Rectal smooth muscle tissue (tissue), 1 donor: ENCODE measurements around the gene EFNA3.

Source experiments
- H3K27ac ChIP-seq: one replicate; pipeline ENCODE4 v1.7.0; 2013; ENCODE audit warnings: low read depth, low read length, inconsistent platforms
- H3K27me3 ChIP-seq: one replicate; pipeline ENCODE4 v1.7.0; 2013; ENCODE audit warnings: low read length; ENCODE audit not compliant: control insufficient read depth, insufficient read depth
- H3K36me3 ChIP-seq: one replicate; pipeline ENCODE4 v1.7.0; 2013; ENCODE audit warnings: low read length; ENCODE audit not compliant: control insufficient read depth, insufficient read depth
- H3K4me1 ChIP-seq: one replicate; pipeline ENCODE4 v1.7.0; 2013; ENCODE audit warnings: low read length; ENCODE audit not compliant: control insufficient read depth, insufficient read depth
- H3K4me3 ChIP-seq: one replicate; pipeline ENCODE4 v1.7.0; 2013; ENCODE audit warnings: low read length
- H3K9ac ChIP-seq: one replicate; pipeline ENCODE4 v1.7.0; 2013; ENCODE audit warnings: low read length

Gene EFNA3

DNA sequence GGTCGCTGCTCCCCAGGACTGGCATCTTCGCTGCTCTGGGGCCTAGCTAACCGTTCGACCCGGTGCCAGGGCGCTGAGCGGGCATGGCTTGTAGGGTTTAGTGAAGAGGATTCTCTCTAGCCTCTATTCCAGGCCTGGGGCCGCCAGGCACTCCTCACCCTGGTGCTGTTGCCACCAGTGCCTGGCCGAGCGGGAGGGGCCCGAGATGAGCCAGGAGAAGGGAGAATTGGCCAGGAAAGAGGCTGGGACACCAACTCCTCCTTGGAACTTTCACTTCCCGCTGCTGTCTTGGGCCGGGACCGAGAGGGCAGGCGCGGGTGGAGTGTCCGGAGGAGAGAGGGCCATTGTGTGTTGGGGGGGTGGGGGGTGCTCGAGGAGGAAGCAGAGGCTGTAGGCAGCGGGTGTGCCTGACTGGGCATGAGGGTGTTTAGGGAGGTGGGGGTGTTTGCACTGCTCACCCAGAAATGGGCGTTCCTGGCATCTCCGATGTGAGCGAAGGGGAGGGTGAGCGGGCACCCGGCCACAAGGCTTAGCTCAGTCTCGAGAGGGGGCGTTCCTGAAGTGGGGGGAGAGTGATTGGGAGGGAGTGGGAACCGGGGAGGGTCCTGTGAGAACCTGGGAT lies 26.7 kb upstream of the EFNA3 start:
- no peaks in the 10 kb centered on the region for H3K27me3 ChIP-seq
- H3K4me3 ChIP-seq: peak overlapping the region; percentile 77
- H3K36me3 ChIP-seq: peaks cover 8% of the 10 kb centered on the region
- peak overlapping the region; percentile 54 for H3K9ac ChIP-seq
- peaks cover 4% of the 10 kb centered on the region for H3K4me1 ChIP-seq
- H3K27ac ChIP-seq: peak overlapping the region; percentile 85

DNA sequence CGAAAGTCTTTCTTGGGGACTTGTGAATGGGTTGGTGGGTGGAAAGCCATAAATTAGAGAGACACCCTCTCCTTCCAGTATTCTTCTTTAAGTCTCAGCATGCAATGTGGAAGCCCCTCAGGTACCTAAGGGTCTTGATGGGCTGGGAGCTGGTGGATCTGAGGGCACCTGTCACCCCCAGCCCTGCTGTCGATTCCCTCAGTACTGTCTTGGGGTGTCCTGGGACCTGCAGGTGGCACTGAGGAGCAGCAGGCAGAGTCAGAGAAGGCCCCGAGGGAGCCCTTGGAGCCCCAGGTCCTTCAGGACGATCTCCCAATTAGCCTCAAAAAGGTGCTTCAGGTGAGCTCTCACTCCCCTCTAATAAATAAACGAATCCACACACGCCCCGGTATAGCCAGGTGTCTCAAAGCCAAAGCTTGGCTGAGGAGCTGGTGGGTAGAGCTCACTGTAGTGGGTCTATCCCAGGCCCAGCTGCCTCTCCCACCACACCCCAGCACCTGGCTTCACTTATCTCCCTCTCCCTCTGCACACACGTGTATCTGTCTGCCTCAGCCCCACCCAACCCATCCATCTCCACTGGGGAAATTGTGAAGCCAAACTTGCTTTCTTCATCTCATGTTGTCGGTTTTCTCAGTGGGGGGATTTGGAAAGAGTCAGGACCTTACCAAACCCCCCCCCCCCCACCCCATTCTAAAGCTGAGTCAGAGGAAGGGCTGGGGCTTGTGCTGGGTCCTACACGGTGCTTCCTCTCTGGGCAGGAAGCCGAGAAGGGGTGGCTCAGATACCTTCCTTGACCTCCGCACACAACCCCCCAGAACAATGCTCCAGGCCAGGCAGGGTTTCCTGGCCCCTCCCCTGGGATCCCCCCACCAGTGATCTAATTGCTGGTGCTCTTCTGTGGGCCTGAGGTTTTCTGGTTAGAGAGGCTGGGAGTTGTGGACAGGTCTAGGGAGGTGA lies 25.9 kb upstream of the EFNA3 start:
- Histone ChIP-seq H3K27ac (peak overlapping the region; percentile 85), H3K4me1 (peaks cover 4% of the 10 kb centered on the region), H3K4me3 (peak overlapping the region; percentile 77), H3K9ac (no peak overlapping the region), H3K36me3 (peaks cover 13% of the 10 kb centered on the region), H3K27me3 (no peaks in the 10 kb centered on the region)

DNA sequence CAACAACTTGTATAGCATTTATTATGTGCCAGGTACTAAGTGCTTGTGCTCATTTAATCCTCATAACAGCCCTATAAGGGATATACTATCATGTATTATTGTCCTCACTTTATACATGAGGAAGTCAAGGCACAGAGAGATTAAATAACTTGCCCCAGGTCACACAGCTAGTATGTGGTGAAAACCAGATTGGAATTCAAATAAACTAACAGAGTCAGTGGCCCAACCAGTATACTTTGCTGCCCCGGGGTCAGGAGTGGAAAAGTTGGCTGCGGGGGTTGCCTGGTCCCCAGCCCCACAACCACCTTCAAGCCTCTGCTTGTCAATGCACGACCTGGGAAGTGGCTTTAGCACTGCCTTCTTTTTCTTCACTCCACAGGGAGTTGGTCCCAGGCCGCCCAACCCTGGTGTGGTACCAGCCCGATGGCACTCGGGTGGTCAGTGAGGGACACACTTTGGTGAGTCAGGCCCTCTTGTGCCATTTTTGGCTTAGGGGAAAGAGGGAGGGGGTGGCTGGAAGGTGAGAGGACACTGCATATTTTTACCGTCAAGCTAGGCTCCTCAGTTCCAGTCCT lies 25.0 kb upstream of the EFNA3 start:
- H3K4me3 ChIP-seq: no peak overlapping the region
- no peak overlapping the region for H3K9ac ChIP-seq
- peaks cover 4% of the 10 kb centered on the region for H3K4me1 ChIP-seq
- H3K27ac ChIP-seq: no peak overlapping the region
- peaks cover 13% of the 10 kb centered on the region for H3K36me3 ChIP-seq
- no peaks in the 10 kb centered on the region for H3K27me3 ChIP-seq

DNA sequence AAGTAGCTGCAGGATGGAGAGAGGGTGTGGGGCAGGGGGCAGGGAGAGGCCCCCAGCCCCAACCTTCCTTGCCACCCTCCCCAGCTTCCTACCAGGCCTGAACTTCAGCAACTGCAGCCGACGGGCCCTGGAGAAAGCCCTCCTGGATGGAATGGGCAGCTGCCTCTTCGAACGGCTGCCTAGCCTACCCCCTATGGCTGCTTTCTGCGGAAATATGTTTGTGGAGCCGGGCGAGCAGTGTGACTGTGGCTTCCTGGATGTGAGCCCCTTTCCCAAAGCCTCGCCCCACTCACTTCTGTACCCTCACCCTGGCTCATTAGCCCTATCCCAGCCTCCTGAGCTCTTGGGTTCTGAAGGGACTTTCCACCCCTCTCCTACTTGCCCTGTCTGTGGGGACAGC lies 21.5 kb upstream of the EFNA3 start:
- H3K27me3 ChIP-seq: no peaks in the 10 kb centered on the region
- H3K27ac ChIP-seq: no peak overlapping the region
- peaks cover 16% of the 10 kb centered on the region for H3K36me3 ChIP-seq
- H3K4me1 ChIP-seq: peaks cover 2% of the 10 kb centered on the region
- no peak overlapping the region for H3K4me3 ChIP-seq
- H3K9ac ChIP-seq: no peak overlapping the region

DNA sequence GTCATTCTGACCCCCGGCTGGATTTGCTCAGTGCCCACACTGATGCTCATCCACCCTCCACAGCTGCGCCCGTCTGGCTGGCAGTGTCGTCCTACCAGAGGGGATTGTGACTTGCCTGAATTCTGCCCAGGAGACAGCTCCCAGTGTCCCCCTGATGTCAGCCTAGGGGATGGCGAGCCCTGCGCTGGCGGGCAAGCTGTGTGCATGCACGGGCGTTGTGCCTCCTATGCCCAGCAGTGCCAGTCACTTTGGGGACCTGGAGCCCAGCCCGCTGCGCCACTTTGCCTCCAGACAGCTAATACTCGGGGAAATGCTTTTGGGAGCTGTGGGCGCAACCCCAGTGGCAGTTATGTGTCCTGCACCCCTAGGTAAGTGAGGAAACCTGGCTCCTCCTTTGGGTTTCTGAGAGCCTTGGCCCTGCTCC lies 20.8 kb upstream of the EFNA3 start:
- Histone ChIP-seq H3K4me1 (peaks cover 5% of the 10 kb centered on the region), H3K27me3 (no peaks in the 10 kb centered on the region), H3K27ac (no peak overlapping the region), H3K36me3 (peaks cover 16% of the 10 kb centered on the region), H3K9ac (no peak overlapping the region), H3K4me3 (no peak overlapping the region)

DNA sequence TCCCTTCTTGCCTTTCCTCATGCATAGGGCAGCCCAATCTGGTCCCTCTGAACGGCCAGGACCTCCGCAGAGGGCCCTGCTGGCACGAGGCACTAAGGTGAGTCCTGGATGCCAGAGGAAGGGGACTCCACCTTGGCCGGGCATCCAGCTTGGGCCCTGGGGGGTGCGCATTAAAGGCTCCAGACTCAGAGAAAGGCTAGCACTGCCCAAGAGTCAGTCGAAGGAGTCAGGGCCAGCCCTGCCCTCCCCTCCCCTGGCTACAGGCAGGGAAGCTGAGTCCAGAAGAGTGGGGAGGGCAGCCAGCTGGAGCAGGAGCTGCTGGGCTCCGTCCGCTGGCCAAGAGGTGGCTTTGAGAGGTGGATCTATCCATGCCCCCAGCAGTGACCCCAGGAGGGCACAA lies 17.9 kb upstream of the EFNA3 start:
- Histone ChIP-seq H3K36me3 (peaks cover 13% of the 10 kb centered on the region), H3K27me3 (no peaks in the 10 kb centered on the region), H3K4me3 (no peak overlapping the region), H3K4me1 (peaks cover 9% of the 10 kb centered on the region), H3K9ac (no peak overlapping the region), H3K27ac (no peak overlapping the region)

DNA sequence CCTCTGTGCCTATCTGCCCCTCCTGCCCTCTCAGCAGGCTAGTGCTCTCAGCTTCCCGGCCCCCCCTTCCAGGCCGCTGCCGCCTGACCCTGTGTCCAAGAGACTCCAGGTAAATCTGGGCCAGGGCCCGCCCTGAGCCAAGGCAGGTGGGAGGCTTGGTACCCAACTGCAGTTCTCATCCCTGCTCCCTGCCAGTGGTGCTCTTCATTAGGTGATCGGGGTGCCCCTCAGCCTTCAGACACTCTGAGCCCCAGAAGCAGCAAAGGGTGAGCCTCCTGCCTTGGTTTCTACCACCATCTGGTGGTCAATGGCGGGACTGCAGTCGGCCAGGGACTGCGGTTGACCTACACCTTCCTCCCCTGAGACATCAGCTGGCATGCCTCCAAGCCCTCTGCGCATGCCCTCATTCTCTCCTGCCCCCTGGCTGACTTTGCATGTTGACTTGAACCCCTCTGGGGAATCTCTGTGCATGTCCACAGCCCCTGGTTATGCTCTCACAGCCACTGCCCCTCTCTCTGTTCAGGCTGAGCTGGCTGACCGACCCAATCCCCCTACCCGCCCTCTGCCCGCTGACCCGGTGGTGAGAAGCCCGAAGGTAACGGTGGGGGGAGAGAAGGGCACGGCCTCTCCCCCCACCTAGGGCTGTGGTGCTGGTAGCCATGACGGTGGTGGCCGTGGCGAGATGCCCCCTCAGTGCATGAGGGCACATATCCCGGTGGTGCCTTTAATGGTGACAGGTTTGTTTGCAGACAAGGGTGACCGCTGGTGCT lies 17.1 kb upstream of the EFNA3 start:
- Histone ChIP-seq H3K36me3 (peaks cover 10% of the 10 kb centered on the region), H3K27me3 (no peaks in the 10 kb centered on the region), H3K4me1 (peaks cover 9% of the 10 kb centered on the region), H3K9ac (no peak overlapping the region), H3K27ac (no peak overlapping the region), H3K4me3 (peak overlapping the region; percentile 47)

DNA sequence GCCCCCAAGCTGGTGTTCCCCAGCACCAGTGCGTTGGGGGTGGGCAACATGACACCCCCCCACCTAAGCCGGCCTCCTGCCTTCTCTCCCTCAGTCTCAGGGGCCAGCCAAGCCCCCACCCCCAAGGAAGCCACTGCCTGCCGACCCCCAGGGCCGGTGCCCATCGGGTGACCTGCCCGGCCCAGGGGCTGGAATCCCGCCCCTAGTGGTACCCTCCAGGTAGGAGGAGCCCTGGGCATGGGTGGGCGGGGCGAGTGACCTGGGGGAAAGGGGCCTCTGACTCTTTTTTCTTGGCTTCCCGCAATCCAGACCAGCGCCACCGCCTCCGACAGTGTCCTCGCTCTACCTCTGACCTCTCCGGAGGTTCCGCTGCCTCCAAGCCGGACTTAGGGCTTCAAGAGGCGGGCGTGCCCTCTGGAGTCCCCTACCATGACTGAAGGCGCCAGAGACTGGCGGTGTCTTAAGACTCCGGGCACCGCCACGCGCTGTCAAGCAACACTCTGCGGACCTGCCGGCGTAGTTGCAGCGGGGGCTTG lies 16.4 kb upstream of the EFNA3 start:
- Histone ChIP-seq H3K4me1 (peaks cover 9% of the 10 kb centered on the region), H3K4me3 (peak overlapping the region; percentile 93), H3K27me3 (no peaks in the 10 kb centered on the region), H3K9ac (no peak overlapping the region), H3K27ac (no peak overlapping the region), H3K36me3 (peaks cover 5% of the 10 kb centered on the region)

DNA sequence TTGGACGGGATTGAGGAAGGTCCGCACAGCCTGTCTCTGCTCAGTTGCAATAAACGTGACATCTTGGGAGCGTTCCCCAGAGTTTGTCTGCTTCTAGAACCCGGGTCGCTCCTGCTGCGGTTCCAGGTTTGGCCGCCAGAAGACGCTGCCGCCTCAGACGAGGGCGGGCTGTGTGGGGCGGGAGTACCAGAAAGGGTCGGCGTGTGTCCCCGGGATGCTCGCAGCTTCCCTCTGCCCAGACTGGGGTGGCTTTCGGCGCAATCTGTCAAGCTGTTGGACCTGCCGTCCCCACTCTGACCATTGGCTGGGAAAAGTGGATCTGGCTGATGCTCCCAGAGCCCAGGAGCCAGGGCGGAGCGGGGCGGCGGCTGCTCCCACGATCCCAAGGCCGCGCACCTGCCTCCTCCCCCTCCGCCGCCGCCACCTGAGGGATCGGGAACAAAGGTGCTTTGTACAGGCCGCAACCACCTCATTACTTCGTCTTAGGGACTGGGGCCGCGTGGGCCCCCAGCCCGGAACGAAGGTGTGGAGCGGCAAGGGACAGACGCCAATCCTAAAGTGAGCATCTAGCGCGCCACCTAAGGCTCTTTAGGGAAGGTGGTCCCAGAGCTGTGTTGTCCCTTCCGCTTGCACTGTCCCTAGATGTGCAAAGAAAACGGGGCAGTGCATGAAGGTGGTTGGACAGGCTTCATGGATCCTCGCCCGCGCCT lies 15.8 kb upstream of the EFNA3 start:
- H3K36me3 ChIP-seq: peaks cover 4% of the 10 kb centered on the region
- peak overlapping the region; percentile 24 for H3K9ac ChIP-seq
- H3K4me1 ChIP-seq: peaks cover 9% of the 10 kb centered on the region
- H3K27ac ChIP-seq: no peak overlapping the region
- no peaks in the 10 kb centered on the region for H3K27me3 ChIP-seq
- H3K4me3 ChIP-seq: peak overlapping the region; percentile 93

DNA sequence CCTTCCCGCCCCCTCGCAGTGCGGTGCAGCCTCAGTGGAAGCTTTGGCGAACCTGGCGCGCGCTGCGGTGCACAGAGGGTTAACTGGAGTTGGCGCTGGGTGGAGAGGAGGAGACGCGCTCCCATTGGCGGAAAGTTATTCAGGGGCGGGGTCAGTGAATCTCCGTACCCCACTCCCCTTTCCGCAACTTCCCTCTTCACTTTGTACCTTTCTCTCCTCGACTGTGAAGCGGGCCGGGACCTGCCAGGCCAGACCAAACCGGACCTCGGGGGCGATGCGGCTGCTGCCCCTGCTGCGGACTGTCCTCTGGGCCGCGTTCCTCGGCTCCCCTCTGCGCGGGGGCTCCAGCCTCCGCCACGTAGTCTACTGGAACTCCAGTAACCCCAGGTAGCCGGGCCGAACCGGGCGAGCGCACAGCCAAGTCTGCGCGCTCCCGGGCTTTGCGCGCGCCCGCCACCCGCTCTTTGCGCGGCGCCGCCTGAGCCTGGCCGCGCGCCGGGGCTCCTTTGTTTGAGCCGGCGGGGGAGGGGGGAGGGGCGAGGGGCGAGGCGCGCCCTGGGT lies 15.0 kb upstream of the EFNA3 start, which contains the start of gene EFNA4:
Gene EFNA4 (plus strand): TSS at position 191 of the 561 bp plus-strand sequence. CDS start 84 bp downstream, at position 275.
- H3K4me1 ChIP-seq: peaks cover 9% of the 10 kb centered on the region
- H3K27ac ChIP-seq: peak within 1 kb of the TSS; percentile 67
- no peaks in the 10 kb centered on the region for H3K27me3 ChIP-seq
- peak within 1 kb of the TSS; percentile 93 for H3K4me3 ChIP-seq
- H3K9ac ChIP-seq: peak within 1 kb of the TSS; percentile 66
- H3K36me3 ChIP-seq: peaks cover 6% of the 10 kb centered on the region

DNA sequence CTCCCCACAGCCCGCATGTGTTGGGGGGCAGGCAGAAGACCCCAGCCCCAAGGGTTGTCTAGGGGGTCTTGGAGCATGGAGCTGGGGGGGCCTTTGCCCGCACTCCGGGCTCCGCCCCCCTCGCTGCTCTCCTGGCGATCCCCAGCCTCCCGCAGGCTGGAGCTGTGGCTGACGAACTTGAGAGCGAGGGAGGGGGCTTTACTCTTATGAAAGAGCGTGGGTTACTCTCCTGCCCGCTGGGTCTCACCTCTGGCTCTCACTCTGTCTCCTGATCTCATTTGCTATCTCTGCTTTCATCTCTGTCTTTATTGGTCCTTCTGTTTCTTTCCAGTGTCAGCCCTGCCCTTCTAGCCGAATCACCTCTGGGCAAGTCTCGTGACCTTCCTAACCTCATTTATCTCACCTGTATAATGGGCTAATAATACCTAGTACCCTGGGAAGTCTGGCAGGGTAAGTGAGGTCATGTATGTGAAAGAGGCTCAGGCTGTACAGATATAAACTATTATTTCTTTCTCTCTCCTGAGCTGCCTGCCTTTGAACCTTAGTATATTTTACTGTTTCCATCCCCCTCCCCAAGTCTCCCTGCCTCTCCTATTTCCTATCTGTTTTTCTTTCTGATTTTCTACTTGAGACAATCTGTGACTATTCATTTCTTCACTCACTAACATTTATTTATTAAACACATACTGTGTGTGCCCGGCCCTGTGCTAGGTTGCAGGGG lies 14.4 kb upstream of the EFNA3 start:
- Histone ChIP-seq H3K27ac (no peak overlapping the region), H3K4me3 (peak overlapping the region; percentile 93), H3K36me3 (peaks cover 9% of the 10 kb centered on the region), H3K27me3 (no peaks in the 10 kb centered on the region), H3K4me1 (peaks cover 9% of the 10 kb centered on the region), H3K9ac (peak overlapping the region; percentile 57)
